Gastrocnemius medialis (tissue), 4 donors: ENCODE results near the gene PHACTR1.

ENCODE experiments used
- POLR2A ChIP-seq, 2 donors: fragments of 450-650 bp; IDR thresholded peaks; one replicate each; pipeline ENCODE4 v1.6.1; 2017; ENCODE audit warnings: antibody characterized with exemption in 2 of 2, mild to moderate bottlenecking in 2 of 2, moderate library complexity in 2 of 2
- TF ChIP-seq, protein P1 (sequence below), 5 experiments: fragments of 450-650 bp in 3 of 5; fragments of 200-600 bp in 2 of 5; sonication (generic) in 2 of 5; IDR thresholded peaks in 4 of 5; conservative IDR thresholded peaks in 1 of 5; 1 replicate in 4 of 5; 2 replicates in 1 of 5; pipeline ENCODE4 v1.5.1; 2016 to 2019; ENCODE audit warnings: antibody characterized with exemption in 5 of 5, mild to moderate bottlenecking in 3 of 5, moderate library complexity in 3 of 5

DNA sequence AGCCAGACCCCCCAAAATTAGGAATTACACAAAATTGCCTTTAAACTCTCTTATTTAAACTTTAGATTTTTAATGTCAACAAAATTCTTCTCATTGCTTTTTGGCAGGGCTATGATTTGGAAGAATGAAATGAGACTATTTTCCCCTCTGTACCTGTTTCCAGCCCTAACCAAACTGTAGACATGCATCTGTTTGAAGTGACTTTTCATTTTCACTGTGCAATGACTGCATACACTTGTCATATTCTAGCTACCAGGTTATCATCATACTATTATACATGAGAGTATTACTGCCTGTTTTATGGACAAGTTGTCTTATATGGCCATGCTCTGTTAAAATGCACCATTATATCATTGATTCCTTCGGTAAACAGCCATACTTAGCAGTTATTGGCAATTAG lies 316.6 kb downstream of the PHACTR1 start:
- TF ChIP-seq, protein P1, sequence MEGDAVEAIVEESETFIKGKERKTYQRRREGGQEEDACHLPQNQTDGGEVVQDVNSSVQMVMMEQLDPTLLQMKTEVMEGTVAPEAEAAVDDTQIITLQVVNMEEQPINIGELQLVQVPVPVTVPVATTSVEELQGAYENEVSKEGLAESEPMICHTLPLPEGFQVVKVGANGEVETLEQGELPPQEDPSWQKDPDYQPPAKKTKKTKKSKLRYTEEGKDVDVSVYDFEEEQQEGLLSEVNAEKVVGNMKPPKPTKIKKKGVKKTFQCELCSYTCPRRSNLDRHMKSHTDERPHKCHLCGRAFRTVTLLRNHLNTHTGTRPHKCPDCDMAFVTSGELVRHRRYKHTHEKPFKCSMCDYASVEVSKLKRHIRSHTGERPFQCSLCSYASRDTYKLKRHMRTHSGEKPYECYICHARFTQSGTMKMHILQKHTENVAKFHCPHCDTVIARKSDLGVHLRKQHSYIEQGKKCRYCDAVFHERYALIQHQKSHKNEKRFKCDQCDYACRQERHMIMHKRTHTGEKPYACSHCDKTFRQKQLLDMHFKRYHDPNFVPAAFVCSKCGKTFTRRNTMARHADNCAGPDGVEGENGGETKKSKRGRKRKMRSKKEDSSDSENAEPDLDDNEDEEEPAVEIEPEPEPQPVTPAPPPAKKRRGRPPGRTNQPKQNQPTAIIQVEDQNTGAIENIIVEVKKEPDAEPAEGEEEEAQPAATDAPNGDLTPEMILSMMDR (IDR thresholded peaks at IDR 0.05 in 4 of 5, conservative IDR thresholded peaks at IDR 0.05 in 1 of 5): no peak
- no peak for TF ChIP-seq POLR2A (IDR thresholded peaks at IDR 0.05)
